Neural cell (in vitro differentiated cells): ENCODE data around the gene AFG3L2.

ENCODE experiments used
- EP300 ChIP-seq: fragments of 450-650 bp; conservative IDR thresholded peaks from 2 replicates; pipeline ENCODE4 v1.6.1; 2014; ENCODE audit warnings: antibody characterized with exemption, mild to moderate bottlenecking, moderate library complexity; ENCODE audit not compliant: poor library complexity, severe bottlenecking
- EZH2 ChIP-seq: fragments of 200-600, 300-800 bp; shearing (Covaris generic), sonication (generic); IDR thresholded peaks from 2 replicates; pipeline ENCODE4 v1.6.1; 2014; ENCODE audit warnings: antibody characterized with exemption, low read length, borderline replicate concordance, mild to moderate bottlenecking; ENCODE audit not compliant: insufficient read depth, poor library complexity, severe bottlenecking
- POLR2AphosphoS5 ChIP-seq: IDR thresholded peaks from 2 replicates; pipeline ENCODE4 v1.6.1; 2012
- SMC3 ChIP-seq: fragments of 450-650 bp; conservative IDR thresholded peaks from 2 replicates; pipeline ENCODE4 v1.6.1; 2014; ENCODE audit warnings: antibody characterized with exemption, mild to moderate bottlenecking, moderate library complexity; ENCODE audit not compliant: poor library complexity
- TF ChIP-seq, protein P1 (sequence below): fragments of 450-650 bp; IDR thresholded peaks from 2 replicates; pipeline ENCODE4 v1.5.1; 2014; ENCODE audit warnings: antibody characterized with exemption, mild to moderate bottlenecking, moderate library complexity; ENCODE audit not compliant: poor library complexity, severe bottlenecking
- TF ChIP-seq, protein P2 (sequence below): IDR thresholded peaks from 2 replicates; pipeline ENCODE4 v1.6.1; 2012; ENCODE audit warnings: borderline replicate concordance

DNA sequence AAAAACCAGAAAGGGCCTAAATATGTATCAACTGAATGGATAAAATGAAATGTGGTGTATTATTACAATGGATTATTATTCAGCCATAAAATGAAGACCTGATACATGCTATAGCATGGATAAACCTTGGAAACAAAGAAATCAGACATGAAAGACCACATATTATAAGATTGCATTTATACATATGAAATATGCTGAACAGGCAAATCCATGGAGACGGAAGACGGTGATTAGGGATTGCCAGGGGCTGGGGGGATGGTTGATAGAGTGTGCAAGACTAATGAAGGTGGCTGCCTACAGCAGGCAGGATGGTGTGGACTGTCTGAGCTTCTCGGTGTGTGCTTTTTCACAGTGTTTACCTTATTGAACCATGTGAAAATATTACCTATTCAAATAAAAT is 11.4 kb upstream of the AFG3L2 start:
- TF ChIP-seq, protein P1, sequence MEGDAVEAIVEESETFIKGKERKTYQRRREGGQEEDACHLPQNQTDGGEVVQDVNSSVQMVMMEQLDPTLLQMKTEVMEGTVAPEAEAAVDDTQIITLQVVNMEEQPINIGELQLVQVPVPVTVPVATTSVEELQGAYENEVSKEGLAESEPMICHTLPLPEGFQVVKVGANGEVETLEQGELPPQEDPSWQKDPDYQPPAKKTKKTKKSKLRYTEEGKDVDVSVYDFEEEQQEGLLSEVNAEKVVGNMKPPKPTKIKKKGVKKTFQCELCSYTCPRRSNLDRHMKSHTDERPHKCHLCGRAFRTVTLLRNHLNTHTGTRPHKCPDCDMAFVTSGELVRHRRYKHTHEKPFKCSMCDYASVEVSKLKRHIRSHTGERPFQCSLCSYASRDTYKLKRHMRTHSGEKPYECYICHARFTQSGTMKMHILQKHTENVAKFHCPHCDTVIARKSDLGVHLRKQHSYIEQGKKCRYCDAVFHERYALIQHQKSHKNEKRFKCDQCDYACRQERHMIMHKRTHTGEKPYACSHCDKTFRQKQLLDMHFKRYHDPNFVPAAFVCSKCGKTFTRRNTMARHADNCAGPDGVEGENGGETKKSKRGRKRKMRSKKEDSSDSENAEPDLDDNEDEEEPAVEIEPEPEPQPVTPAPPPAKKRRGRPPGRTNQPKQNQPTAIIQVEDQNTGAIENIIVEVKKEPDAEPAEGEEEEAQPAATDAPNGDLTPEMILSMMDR, result no peak
- no peak for TF ChIP-seq EP300
- no peak for TF ChIP-seq POLR2AphosphoS5
- no peak for TF ChIP-seq EZH2
- TF ChIP-seq SMC3, result no peak
- TF ChIP-seq, protein P2, sequence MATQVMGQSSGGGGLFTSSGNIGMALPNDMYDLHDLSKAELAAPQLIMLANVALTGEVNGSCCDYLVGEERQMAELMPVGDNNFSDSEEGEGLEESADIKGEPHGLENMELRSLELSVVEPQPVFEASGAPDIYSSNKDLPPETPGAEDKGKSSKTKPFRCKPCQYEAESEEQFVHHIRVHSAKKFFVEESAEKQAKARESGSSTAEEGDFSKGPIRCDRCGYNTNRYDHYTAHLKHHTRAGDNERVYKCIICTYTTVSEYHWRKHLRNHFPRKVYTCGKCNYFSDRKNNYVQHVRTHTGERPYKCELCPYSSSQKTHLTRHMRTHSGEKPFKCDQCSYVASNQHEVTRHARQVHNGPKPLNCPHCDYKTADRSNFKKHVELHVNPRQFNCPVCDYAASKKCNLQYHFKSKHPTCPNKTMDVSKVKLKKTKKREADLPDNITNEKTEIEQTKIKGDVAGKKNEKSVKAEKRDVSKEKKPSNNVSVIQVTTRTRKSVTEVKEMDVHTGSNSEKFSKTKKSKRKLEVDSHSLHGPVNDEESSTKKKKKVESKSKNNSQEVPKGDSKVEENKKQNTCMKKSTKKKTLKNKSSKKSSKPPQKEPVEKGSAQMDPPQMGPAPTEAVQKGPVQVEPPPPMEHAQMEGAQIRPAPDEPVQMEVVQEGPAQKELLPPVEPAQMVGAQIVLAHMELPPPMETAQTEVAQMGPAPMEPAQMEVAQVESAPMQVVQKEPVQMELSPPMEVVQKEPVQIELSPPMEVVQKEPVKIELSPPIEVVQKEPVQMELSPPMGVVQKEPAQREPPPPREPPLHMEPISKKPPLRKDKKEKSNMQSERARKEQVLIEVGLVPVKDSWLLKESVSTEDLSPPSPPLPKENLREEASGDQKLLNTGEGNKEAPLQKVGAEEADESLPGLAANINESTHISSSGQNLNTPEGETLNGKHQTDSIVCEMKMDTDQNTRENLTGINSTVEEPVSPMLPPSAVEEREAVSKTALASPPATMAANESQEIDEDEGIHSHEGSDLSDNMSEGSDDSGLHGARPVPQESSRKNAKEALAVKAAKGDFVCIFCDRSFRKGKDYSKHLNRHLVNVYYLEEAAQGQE, result no peak
